K562 (cell line): ENCODE results near the gene RITA1. TPM values are rescaled to one million over a fixed set of nuclear protein-coding genes. Genes with fewer than 3 reads are reported as not detected.
A peak's percentile ranks its signal among the peaks of the same experiment; 100 is the strongest.

ENCODE experiments used
- ATAC-seq: fragments of 200-7000 bp; cut with Tn5 transposase; 3 replicates; pipeline ENCODE4 v1.9.1; 2020; ENCODE audit warnings: moderate library complexity
- BruUV-seq: library from RNA; stranded (reverse); fragments of 400-500 nt; replicated peaks from 2 replicates; lab custom pipeline; 2021; lab: Mats Ljungman, UMichigan
- CTCF ChIA-PET: fragments of 300-600 bp; formaldehyde crosslinking; extraction: SDS; loops from one replicate; lab custom pipeline; 2021; ENCODE audit warnings: low intra/inter-chr PET ratio; lab: Yijun Ruan, JAX
- POLR2A ChIA-PET: fragments of 300-600, 350-650 bp; sonication (Branson Sonifier 250); formaldehyde crosslinking; extraction: SDS; loops from one replicate; lab custom pipeline; 2021; ENCODE audit warnings: antibody characterized with exemption, inconsistent platforms; lab: Yijun Ruan, JAX
- DNase-seq, 4 experiments: peaks; one replicate each; pipeline versions ENCODE4 v3.0.0 to v3.0.0-alpha.2; 2011 to 2018; ENCODE audit warnings: low spot score in 3 of 4, mixed read lengths in 3 of 4; ENCODE audit errors: extremely low read depth in 1 of 4
- FAIRE-seq: peaks from 2 replicates; lab custom pipeline; 2011; peaks lifted over from hg19 to GRCh38; lab: Jason Lieb, UNC
- H2AFZ ChIP-seq: 2 replicates; pipeline ENCODE4 v1.6.0; 2011; ENCODE audit warnings: low read depth, low read length, control low read depth, inconsistent platforms
- H3K27ac ChIP-seq: fragments of 200-600 bp; 3 replicates; pipeline ENCODE4 v1.8.0; 2011; ENCODE audit warnings: low read depth, mild to moderate bottlenecking, control low read depth, inconsistent platforms, low read length, moderate library complexity, mixed read lengths; ENCODE audit errors: extremely low read depth
- H3K27me3 ChIP-seq, 2 experiments: fragments of 300-600 bp in 1 of 2; 2 replicates in 1 of 2; 3 replicates in 1 of 2; pipeline versions ENCODE4 v1.6.0 to v1.8.0; 2011; ENCODE audit warnings: inconsistent platforms in 2 of 2, low read length in 2 of 2, mild to moderate bottlenecking in 1 of 2, mixed read lengths in 1 of 2, moderate library complexity in 1 of 2; ENCODE audit not compliant: control insufficient read depth in 2 of 2, insufficient read depth in 2 of 2
- H3K36me3 ChIP-seq: fragments of 300-600 bp; 3 replicates; pipeline ENCODE4 v1.8.0; 2011; ENCODE audit warnings: mild to moderate bottlenecking, low read length, inconsistent platforms; ENCODE audit not compliant: control insufficient read depth, insufficient read depth
- H3K4me1 ChIP-seq, 2 experiments: fragments of 200-600 bp in 1 of 2; replicated peaks in 1 of 2; 2 replicates in 1 of 2; 3 replicates in 1 of 2; pipeline versions ENCODE4 v1.5.1 to v1.8.0; 2011; ENCODE audit warnings: inconsistent platforms in 2 of 2, low read length in 2 of 2, mild to moderate bottlenecking in 1 of 2, mixed read lengths in 1 of 2, moderate library complexity in 1 of 2; ENCODE audit not compliant: control insufficient read depth in 2 of 2, insufficient read depth in 2 of 2
- H3K4me2 ChIP-seq: 2 replicates; pipeline ENCODE4 v1.6.1; 2011; ENCODE audit warnings: low read length, control low read depth, inconsistent platforms, mixed read lengths; ENCODE audit not compliant: insufficient read depth
- H3K4me3 ChIP-seq: fragments of 200-600 bp; sonication (generic), shearing (Covaris generic); 2 replicates; pipeline ENCODE4 v1.5.1; 2016; ENCODE audit warnings: control low read depth, inconsistent platforms
- H3K79me2 ChIP-seq: fragments of 200-600 bp; 3 replicates; pipeline ENCODE4 v1.8.0; 2011; ENCODE audit warnings: low read length, inconsistent platforms; ENCODE audit not compliant: control insufficient read depth, insufficient read depth
- H3K9ac ChIP-seq, 2 experiments: 2 replicates each; pipeline versions ENCODE4 v1.6.0 to v1.6.1; 2011; ENCODE audit warnings: low read depth in 2 of 2, low read length in 2 of 2, control low read depth in 1 of 2, inconsistent platforms in 1 of 2, mild to moderate bottlenecking in 1 of 2, mixed read lengths in 1 of 2; ENCODE audit not compliant: insufficient read depth in 1 of 2
- H3K9me1 ChIP-seq: one replicate; pipeline ENCODE4 v1.6.0; 2011; ENCODE audit warnings: inconsistent platforms, mild to moderate bottlenecking, low read length, moderate library complexity; ENCODE audit not compliant: control insufficient read depth, insufficient read depth
- H3K9me3 ChIP-seq: replicated peaks from 2 replicates; pipeline ENCODE4 v1.5.1; 2011; ENCODE audit warnings: low read depth, low read length, inconsistent platforms; ENCODE audit not compliant: control insufficient read depth, insufficient read depth
- H4K20me1 ChIP-seq: replicated peaks from 2 replicates; pipeline ENCODE4 v1.6.1; 2011; ENCODE audit warnings: low read length, inconsistent platforms, mixed read lengths; ENCODE audit not compliant: control insufficient read depth, insufficient read depth
- BRD9 ChIP-seq: fragments of 450-650 bp; IDR thresholded peaks from 2 replicates; pipeline ENCODE4 v1.6.1; 2018; ENCODE audit warnings: low read depth; ENCODE audit not compliant: partially characterized antibody
- FOS ChIP-seq: IDR thresholded peaks from 3 replicates; pipeline ENCODE4 v1.6.1; 2011; ENCODE audit not compliant: insufficient read length; ENCODE audit errors: extremely low read depth
- FOXJ2 ChIP-seq: fragments of 200-800 bp; sonication (Bioruptor generic); IDR thresholded peaks from 2 replicates; pipeline ENCODE4 v1.6.1; 2016; ENCODE audit warnings: missing genetic modification characterization, missing compliant biosample characterization
- KDM1A ChIP-seq, 2 experiments: fragments of 450-650 bp; IDR thresholded peaks; 2 replicates each; pipeline ENCODE4 v1.6.1; 2016; ENCODE audit warnings: mild to moderate bottlenecking in 2 of 2
- TAF9B ChIP-seq: fragments of 450-650 bp; IDR thresholded peaks from 2 replicates; pipeline ENCODE4 v1.6.1; 2018; ENCODE audit warnings: mild to moderate bottlenecking; ENCODE audit not compliant: partially characterized antibody
- WGBS: fragments of 100-300 bp; shearing (Covaris generic); methylation state at CpG from one replicate; pipeline ENCODE4 v1.1.6; 2016; ENCODE audit warnings: low coverage, mixed read lengths; ENCODE audit not compliant: insufficient coverage; ENCODE audit errors: missing lambda C conversion rate; 5-methylcytosine and 5-hydroxymethylcytosine counted together
- in situ Hi-C: fragments of 300-500 bp; cut with MboI; formaldehyde crosslinking; loops from 4 replicates; pipeline ENCODE4 v1.15.0; 2018; ENCODE audit warnings: inconsistent platforms, mixed read lengths
- intact Hi-C: fragments of 100-400 bp; cut with micrococcal nuclease; formaldehyde crosslinking; loops from 2 replicates; pipeline ENCODE4 v1.14.2; 2022
- polyA plus RNA-seq, 8 experiments: library from polyadenylated mRNA; depleted of rRNA in 4 of 8; stranded (reverse) in 5 of 8; unstranded in 3 of 8; fragments of >200 nt; fragmentation: Nextera tagmentation in 2 of 8; fragmentation: Illumina TruSeq in 1 of 8; extraction: Ambion mirVana in 2 of 8; extraction: Trizol in 1 of 8; gene quantifications; 2 replicates each; pipeline versions ENCODE4 v1.2.1 to v1.2.3, GENCODE V29; 2011 to 2014; ENCODE audit warnings: inconsistent platforms in 1 of 8, missing spikeins in 1 of 8
- total RNA-seq, 7 experiments: library from RNA; depleted of rRNA in 6 of 7; stranded (reverse); fragments of >200 nt in 6 of 7; fragmentation: Illumina TruSeq in 2 of 7; extraction: Trizol in 2 of 7; gene quantifications; 2 replicates each; pipeline versions ENCODE4 v1.2.1 to v1.2.3, GENCODE V29; 2011 to 2021; ENCODE audit warnings: low replicate concordance in 1 of 7
- TF ChIP-seq, protein P1 (sequence below): fragments of 450-650 bp; IDR thresholded peaks from 2 replicates; pipeline ENCODE4 v1.6.1; 2016; ENCODE audit warnings: mild to moderate bottlenecking, moderate library complexity
- TF ChIP-seq, protein P2 (sequence below): sonication (generic); formaldehyde crosslinking; IDR thresholded peaks from 2 replicates; pipeline ENCODE4 v1.8.0; 2022; ENCODE audit warnings: missing genetic modification reagents, mild to moderate bottlenecking, borderline replicate concordance

Gene RITA1
- total and polyA plus RNA-seq, 9 of the 15 experiments (the other 6 are each of a cell fraction or from before 2014, with no cell fraction given) = 2.8 to 40.4 (median 18.0) TPM

DNA sequence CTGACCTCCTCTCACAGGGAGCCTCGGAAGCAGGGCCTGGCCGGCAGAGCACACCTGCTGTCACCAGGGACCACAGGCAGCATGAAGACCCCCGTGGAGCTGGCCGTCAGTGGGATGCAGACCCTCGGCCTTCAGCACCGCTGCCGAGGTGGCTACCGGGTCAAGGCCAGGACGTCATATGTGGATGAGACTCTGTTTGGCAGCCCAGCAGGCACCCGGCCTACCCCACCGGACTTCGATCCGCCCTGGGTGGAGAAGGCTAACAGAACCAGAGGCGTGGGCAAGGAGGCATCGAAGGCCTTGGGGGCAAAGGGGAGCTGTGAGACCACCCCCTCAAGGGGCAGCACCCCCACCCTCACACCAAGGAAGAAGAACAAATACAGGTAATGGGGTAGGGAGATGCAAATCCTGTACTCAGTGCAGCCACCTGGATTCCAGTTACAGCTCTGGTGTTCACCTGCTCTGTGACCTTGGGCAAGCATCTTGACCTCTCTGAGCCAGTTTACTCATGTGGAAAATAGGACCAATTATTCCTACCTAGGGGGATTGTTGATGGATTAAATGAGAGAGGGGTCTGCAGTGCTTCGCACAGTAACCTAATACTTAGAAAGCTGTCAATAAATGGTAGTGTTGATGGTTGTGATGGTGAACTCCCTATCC is 1.3 kb downstream of the RITA1 start:
- in situ Hi-C loops (loop anchor here (25.0 kb wide), 1 partner anchor 226 kb away; the partner anchor contains the start of genes SDS and SDSL), intact Hi-C loops (no loop called here)
- CTCF ChIA-PET = no interaction called here
- H4K20me1 ChIP-seq = no peaks in the 10 kb centered on the region; the same call in 1 of the 2 replicates
- no peaks in the 10 kb centered on the region for H3K9me3 ChIP-seq
- peaks cover 57% of the 10 kb centered on the region for H3K36me3 ChIP-seq
- POLR2A ChIA-PET = interaction anchor here (0.6 to 1.4 kb wide), 5 partner anchors 11 to 634 kb away, joined by 3 to 4 read pairs (median 3); no protein-coding TSS in a partner anchor
- no TSS peak for BruUV-seq
- no peak overlapping the region for H2AFZ ChIP-seq
- H3K9me1 ChIP-seq = no peaks in the 10 kb centered on the region
- H3K27ac ChIP-seq = no peak overlapping the region
- ATAC-seq (no peak), DNase-seq (no peak), FAIRE-seq (no peak)
- H3K9ac ChIP-seq = peak overlapping the region; percentile 96 to 100; a peak in 3 of 4 replicates
- H3K79me2 ChIP-seq = peaks cover 63% of the 10 kb centered on the region
- WGBS = 69% methylated on average over 15 of the region's 16 CpGs
- peak overlapping the region; percentile 91 for H3K4me3 ChIP-seq
- peak overlapping the region; percentile 84 for H3K4me2 ChIP-seq
- no peaks in the 10 kb centered on the region for H3K27me3 ChIP-seq
- peaks cover 34 to 44% of the 10 kb centered on the region in 2 experiments; a peak in 4 of 5 replicates for H3K4me1 ChIP-seq
- no peak for TF ChIP-seq FOXJ2
- peak; percentile 57 for TF ChIP-seq BRD9
- TF ChIP-seq, protein P1, sequence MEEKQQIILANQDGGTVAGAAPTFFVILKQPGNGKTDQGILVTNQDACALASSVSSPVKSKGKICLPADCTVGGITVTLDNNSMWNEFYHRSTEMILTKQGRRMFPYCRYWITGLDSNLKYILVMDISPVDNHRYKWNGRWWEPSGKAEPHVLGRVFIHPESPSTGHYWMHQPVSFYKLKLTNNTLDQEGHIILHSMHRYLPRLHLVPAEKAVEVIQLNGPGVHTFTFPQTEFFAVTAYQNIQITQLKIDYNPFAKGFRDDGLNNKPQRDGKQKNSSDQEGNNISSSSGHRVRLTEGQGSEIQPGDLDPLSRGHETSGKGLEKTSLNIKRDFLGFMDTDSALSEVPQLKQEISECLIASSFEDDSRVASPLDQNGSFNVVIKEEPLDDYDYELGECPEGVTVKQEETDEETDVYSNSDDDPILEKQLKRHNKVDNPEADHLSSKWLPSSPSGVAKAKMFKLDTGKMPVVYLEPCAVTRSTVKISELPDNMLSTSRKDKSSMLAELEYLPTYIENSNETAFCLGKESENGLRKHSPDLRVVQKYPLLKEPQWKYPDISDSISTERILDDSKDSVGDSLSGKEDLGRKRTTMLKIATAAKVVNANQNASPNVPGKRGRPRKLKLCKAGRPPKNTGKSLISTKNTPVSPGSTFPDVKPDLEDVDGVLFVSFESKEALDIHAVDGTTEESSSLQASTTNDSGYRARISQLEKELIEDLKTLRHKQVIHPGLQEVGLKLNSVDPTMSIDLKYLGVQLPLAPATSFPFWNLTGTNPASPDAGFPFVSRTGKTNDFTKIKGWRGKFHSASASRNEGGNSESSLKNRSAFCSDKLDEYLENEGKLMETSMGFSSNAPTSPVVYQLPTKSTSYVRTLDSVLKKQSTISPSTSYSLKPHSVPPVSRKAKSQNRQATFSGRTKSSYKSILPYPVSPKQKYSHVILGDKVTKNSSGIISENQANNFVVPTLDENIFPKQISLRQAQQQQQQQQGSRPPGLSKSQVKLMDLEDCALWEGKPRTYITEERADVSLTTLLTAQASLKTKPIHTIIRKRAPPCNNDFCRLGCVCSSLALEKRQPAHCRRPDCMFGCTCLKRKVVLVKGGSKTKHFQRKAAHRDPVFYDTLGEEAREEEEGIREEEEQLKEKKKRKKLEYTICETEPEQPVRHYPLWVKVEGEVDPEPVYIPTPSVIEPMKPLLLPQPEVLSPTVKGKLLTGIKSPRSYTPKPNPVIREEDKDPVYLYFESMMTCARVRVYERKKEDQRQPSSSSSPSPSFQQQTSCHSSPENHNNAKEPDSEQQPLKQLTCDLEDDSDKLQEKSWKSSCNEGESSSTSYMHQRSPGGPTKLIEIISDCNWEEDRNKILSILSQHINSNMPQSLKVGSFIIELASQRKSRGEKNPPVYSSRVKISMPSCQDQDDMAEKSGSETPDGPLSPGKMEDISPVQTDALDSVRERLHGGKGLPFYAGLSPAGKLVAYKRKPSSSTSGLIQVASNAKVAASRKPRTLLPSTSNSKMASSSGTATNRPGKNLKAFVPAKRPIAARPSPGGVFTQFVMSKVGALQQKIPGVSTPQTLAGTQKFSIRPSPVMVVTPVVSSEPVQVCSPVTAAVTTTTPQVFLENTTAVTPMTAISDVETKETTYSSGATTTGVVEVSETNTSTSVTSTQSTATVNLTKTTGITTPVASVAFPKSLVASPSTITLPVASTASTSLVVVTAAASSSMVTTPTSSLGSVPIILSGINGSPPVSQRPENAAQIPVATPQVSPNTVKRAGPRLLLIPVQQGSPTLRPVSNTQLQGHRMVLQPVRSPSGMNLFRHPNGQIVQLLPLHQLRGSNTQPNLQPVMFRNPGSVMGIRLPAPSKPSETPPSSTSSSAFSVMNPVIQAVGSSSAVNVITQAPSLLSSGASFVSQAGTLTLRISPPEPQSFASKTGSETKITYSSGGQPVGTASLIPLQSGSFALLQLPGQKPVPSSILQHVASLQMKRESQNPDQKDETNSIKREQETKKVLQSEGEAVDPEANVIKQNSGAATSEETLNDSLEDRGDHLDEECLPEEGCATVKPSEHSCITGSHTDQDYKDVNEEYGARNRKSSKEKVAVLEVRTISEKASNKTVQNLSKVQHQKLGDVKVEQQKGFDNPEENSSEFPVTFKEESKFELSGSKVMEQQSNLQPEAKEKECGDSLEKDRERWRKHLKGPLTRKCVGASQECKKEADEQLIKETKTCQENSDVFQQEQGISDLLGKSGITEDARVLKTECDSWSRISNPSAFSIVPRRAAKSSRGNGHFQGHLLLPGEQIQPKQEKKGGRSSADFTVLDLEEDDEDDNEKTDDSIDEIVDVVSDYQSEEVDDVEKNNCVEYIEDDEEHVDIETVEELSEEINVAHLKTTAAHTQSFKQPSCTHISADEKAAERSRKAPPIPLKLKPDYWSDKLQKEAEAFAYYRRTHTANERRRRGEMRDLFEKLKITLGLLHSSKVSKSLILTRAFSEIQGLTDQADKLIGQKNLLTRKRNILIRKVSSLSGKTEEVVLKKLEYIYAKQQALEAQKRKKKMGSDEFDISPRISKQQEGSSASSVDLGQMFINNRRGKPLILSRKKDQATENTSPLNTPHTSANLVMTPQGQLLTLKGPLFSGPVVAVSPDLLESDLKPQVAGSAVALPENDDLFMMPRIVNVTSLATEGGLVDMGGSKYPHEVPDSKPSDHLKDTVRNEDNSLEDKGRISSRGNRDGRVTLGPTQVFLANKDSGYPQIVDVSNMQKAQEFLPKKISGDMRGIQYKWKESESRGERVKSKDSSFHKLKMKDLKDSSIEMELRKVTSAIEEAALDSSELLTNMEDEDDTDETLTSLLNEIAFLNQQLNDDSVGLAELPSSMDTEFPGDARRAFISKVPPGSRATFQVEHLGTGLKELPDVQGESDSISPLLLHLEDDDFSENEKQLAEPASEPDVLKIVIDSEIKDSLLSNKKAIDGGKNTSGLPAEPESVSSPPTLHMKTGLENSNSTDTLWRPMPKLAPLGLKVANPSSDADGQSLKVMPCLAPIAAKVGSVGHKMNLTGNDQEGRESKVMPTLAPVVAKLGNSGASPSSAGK = no peak
- no peak for TF ChIP-seq TAF9B
- peak; percentile 40 to 56; a peak in 3 of 4 replicates for TF ChIP-seq KDM1A (IDR thresholded peaks at IDR 0.05)
- TF ChIP-seq, protein P2, sequence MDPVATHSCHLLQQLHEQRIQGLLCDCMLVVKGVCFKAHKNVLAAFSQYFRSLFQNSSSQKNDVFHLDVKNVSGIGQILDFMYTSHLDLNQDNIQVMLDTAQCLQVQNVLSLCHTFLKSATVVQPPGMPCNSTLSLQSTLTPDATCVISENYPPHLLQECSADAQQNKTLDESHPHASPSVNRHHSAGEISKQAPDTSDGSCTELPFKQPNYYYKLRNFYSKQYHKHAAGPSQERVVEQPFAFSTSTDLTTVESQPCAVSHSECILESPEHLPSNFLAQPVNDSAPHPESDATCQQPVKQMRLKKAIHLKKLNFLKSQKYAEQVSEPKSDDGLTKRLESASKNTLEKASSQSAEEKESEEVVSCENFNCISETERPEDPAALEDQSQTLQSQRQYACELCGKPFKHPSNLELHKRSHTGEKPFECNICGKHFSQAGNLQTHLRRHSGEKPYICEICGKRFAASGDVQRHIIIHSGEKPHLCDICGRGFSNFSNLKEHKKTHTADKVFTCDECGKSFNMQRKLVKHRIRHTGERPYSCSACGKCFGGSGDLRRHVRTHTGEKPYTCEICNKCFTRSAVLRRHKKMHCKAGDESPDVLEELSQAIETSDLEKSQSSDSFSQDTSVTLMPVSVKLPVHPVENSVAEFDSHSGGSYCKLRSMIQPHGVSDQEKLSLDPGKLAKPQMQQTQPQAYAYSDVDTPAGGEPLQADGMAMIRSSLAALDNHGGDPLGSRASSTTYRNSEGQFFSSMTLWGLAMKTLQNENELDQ = no peak
- TF ChIP-seq FOS = no peak
